Measurements from ENCODE around the gene ATAD5. TPM values are rescaled to one million over a fixed set of nuclear protein-coding genes. Genes with fewer than 3 reads are reported as not detected.
"Not testable (repeated sequence)": the region's sequence is repeated elsewhere in the genome, so short reads cannot be mapped to it uniquely, and the experiment has no call there.

ATAD5 gene
- total RNA-seq, 1 donor from 2014 or later = 0.36 TPM

DNA sequence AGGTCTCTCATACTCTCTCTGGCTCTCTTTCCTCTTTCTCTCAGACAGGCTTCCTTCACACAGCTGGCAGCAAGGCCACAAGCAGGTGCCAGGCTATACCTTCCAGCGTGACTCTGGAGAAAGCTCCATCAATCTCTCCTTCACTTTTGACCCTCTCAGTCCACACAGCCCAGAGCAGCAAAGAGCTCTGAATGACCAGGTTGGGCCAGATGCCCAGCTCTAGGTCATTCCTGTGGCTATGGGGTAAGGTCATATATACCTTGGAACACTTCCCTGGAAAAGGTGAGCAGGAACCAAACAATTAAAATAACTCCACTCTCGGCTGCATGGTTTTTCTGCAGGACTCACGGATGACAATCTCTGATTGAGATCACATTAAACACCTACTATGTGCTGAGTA, 98.7 kb downstream of the ATAD5 start:
- TF ChIP-seq, protein P1, sequence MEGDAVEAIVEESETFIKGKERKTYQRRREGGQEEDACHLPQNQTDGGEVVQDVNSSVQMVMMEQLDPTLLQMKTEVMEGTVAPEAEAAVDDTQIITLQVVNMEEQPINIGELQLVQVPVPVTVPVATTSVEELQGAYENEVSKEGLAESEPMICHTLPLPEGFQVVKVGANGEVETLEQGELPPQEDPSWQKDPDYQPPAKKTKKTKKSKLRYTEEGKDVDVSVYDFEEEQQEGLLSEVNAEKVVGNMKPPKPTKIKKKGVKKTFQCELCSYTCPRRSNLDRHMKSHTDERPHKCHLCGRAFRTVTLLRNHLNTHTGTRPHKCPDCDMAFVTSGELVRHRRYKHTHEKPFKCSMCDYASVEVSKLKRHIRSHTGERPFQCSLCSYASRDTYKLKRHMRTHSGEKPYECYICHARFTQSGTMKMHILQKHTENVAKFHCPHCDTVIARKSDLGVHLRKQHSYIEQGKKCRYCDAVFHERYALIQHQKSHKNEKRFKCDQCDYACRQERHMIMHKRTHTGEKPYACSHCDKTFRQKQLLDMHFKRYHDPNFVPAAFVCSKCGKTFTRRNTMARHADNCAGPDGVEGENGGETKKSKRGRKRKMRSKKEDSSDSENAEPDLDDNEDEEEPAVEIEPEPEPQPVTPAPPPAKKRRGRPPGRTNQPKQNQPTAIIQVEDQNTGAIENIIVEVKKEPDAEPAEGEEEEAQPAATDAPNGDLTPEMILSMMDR (IDR thresholded peaks at IDR 0.05; ENCODE audit: borderline replicate concordance) = no peak
- Histone ChIP-seq H3K27ac (replicated peaks) (no peak overlapping the region), H3K4me1 (no peaks in the 10 kb centered on the region), H3K4me3 (no peak overlapping the region), H3K36me3 (peaks cover 8% of the 10 kb centered on the region), H3K9me3 (replicated peaks) (no peaks in the 10 kb centered on the region), H3K27me3 (ENCODE audit: low read depth) (peaks cover 30% of the 10 kb centered on the region)
- no peak for DNase-seq
- intact Hi-C loops (cut with micrococcal nuclease) = no loop called here

DNA sequence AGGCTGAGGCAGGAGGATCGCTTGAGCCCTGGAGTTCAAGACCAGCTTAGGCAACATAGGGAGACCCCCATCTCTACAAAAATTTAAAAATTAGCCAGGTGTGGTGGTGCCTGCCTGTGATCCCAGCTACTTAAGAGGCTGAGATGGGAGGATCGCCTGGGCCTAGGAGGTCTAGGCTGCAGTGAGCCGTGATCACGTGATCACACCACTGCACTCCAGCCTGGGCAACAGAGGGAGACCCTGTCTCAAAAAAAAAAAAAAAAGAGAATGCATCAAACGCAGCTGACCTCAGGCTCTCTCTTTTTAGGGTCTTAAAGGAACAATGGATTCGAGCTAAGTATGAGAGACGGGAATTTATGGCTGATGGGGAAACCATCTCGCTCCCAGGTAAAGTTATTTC, 99.8 kb downstream of the ATAD5 start:
- H3K27ac ChIP-seq (replicated peaks); H3K36me3 ChIP-seq: not testable (repeated sequence)

DNA sequence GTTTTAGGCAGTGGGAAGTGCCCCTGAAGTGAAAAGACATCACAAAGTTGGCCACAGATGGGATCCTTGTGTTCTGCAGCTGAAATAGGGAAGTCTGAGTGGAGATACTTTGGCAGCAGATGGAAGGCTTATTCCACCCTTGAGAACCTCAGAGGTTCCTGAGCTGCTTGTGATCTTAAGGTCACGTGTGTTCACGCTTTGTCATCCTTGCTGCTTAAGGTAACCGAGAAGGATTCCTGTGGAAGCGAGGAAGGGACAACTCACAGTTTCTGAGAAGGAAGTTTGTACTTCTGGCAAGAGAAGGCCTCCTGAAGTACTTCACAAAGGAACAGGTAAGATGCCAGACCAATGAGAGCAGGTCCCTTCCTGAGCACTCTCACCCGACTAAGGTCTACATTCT, 102.2 kb downstream of the ATAD5 start:
- Histone ChIP-seq H3K36me3 (peaks cover 6% of the 10 kb centered on the region), H3K4me3 (no peak overlapping the region), H3K27me3 (ENCODE audit: low read depth) (peaks cover 15% of the 10 kb centered on the region), H3K27ac (replicated peaks) (no peak overlapping the region), H3K4me1 (no peaks in the 10 kb centered on the region), H3K9me3 (replicated peaks) (no peaks in the 10 kb centered on the region)
- no peak for DNase-seq
- intact Hi-C loops (cut with micrococcal nuclease) = no loop called here
- TF ChIP-seq, protein P1 (IDR thresholded peaks at IDR 0.05; ENCODE audit: borderline replicate concordance) = no peak

More for the DNA sequence above, 99.8 kb downstream of the ATAD5 start:
- H3K27me3 ChIP-seq (ENCODE audit: low read depth) = peaks cover 20% of the 10 kb centered on the region
- intact Hi-C loops (cut with micrococcal nuclease); H3K4me1 ChIP-seq; H3K4me3 ChIP-seq; H3K9me3 ChIP-seq (replicated peaks); DNase-seq: not testable (repeated sequence)

DNA sequence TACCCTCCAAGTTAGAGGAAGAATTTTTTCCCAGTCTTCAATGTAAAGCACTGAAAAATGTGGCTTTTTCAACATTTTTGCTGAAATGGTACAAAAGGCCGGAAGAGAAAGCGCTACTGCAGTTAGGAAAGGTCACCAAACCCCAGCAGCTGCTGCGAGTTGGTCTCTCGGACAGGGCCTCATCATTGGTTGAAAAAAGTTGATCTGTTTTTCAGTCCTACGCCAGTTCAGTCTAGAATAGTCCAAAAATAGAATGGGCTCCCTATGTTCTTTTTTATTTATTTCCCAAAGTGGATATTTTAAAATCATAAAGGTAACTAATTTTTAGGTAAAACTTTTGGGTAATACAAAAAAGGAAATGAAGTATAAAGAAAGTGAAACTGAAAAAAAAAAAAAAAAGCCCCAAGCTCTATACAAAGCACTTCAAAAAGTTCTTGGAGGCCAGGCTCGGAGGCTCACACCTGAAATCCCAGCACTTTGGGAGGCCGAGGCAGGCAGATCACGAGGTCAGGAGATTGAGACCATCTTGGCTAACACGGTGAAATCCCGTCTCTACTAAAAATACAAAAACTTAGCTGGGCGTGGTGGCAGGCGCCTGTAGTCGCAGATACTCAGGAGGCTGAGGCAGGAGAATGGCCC, 107.4 kb downstream of the ATAD5 start:
- Histone ChIP-seq H3K36me3 (peaks cover 10% of the 10 kb centered on the region), H3K27ac (replicated peaks) (peak overlapping the region; percentile 56), H3K9me3 (replicated peaks) (no peaks in the 10 kb centered on the region), H3K27me3 (ENCODE audit: low read depth) (no peaks in the 10 kb centered on the region), H3K4me1 (no peaks in the 10 kb centered on the region), H3K4me3 (no peak overlapping the region)
- TF ChIP-seq, protein P1 (IDR thresholded peaks at IDR 0.05; ENCODE audit: borderline replicate concordance) = no peak
- no peak for DNase-seq
- intact Hi-C loops (cut with micrococcal nuclease) = no loop called here

DNA sequence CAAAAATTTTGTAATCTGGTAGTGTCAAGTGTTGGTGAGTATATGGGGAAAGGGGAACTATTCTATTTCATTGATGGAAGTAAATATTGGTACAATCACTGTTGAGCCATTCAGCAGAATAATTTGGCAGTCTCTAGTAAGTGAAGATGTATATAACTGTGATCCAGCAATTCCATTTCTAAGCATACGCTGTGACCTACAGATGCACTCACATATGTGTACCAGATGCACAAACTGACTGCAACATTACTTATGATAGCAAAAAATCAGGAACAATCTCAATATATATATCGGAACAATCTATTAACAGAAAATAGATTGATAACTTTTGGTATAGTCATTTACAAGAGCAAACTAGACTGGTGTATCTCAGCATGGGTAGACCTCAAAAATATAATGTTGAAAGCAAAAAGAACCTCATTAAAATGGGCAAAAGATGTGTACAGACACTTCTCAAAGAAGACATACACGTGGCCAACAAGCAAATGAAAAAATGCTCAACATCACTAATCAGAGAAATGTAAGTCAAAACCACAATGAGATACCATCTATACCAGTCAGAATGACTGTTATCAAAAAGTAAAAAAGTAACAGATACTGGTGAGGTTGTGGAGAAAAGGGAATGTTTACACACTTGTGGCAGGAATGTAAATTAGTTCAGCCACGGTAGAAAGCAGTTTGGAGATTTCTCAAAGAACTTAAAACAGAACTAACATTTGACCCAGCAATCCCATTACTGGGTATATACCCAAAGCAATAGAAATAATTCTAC, 110.7 kb downstream of the ATAD5 start:
- no peaks in the 10 kb centered on the region for H3K4me1 ChIP-seq
- DNase-seq = no peak
- no peak overlapping the region for H3K27ac ChIP-seq (replicated peaks)
- intact Hi-C loops (cut with micrococcal nuclease) = no loop called here
- no peaks in the 10 kb centered on the region for H3K9me3 ChIP-seq (replicated peaks)
- H3K27me3 ChIP-seq (ENCODE audit: low read depth) = no peaks in the 10 kb centered on the region
- H3K36me3 ChIP-seq = peaks cover 4% of the 10 kb centered on the region
- no peak overlapping the region for H3K4me3 ChIP-seq
- TF ChIP-seq, protein P1 (IDR thresholded peaks at IDR 0.05; ENCODE audit: borderline replicate concordance) = no peak

Other genes with a start within 250 kb of the ATAD5 start
- 4.7 TPM for gene CRLF3, start 7.3 kb upstream of the ATAD5 start, total RNA-seq
- gene TEFM, start 74.3 kb downstream of the ATAD5 start, total RNA-seq = 17.7 TPM
- gene ADAP2, start 90.0 kb downstream of the ATAD5 start, total RNA-seq = 7.0 TPM
- gene RNF135, start 139.1 kb downstream of the ATAD5 start, total RNA-seq = 4.6 TPM

All from left ventricle myocardium inferior (tissue), 1 donor.